Stimulated activated CD4-positive, alpha-beta T cell treated with anti-CD3 and anti-CD28 coated beads, Interleukin-15, amount 100 ng/mL, for 1 hour (primary cell): Measurements from ENCODE around the gene YTHDC1.
"Not testable (repeated sequence)": the region's sequence is repeated elsewhere in the genome, so short reads cannot be mapped to it uniquely, and the experiment has no call there.

Experiments used
- DNase-seq, 2 donors: peaks; one replicate each; pipeline ENCODE4 v3.0.0-alpha.2; 2020; ENCODE audit warnings: low read depth in 1 of 2, low spot score in 1 of 2

YTHDC1 gene

GRCh38 chr4:68297137-68297536, 52.8 kb downstream of the YTHDC1 start:
- DNase-seq = no peak

- no peak for DNase-seq
Measured at GRCh38 chr4:68291256-68291655, 58.6 kb downstream of the YTHDC1 start.

- DNase-seq = no peak
Measured at GRCh38 chr4:68288393-68288740, 61.5 kb downstream of the YTHDC1 start.

- DNase-seq = no peak
Measured at GRCh38 chr4:68287704-68288392, 62.0 kb downstream of the YTHDC1 start.

GRCh38 chr4:68283714-68284113, 66.2 kb downstream of the YTHDC1 start:
- DNase-seq = no peak

GRCh38 chr4:68283095-68283494, 66.8 kb downstream of the YTHDC1 start:
- no peak for DNase-seq

- not testable (repeated sequence) for DNase-seq
Measured at GRCh38 chr4:68281796-68282740, 67.8 kb downstream of the YTHDC1 start.

- no peak for DNase-seq
Measured at GRCh38 chr4:68278029-68278428, 71.9 kb downstream of the YTHDC1 start.

- DNase-seq = no peak
Measured at GRCh38 chr4:68277627-68278026, 72.3 kb downstream of the YTHDC1 start.

GRCh38 chr4:68272860-68273259, 77.0 kb downstream of the YTHDC1 start:
- no peak for DNase-seq

- DNase-seq = no peak
Measured at GRCh38 chr4:68272380-68272779, 77.5 kb downstream of the YTHDC1 start.

GRCh38 chr4:68271851-68272357, 78.0 kb downstream of the YTHDC1 start:
- no peak for DNase-seq

- DNase-seq = no peak
Measured at GRCh38 chr4:68267433-68267944, 82.4 kb downstream of the YTHDC1 start.

- DNase-seq = no peak
Measured at GRCh38 chr4:68264875-68265565, 84.9 kb downstream of the YTHDC1 start.
